Activated CD4-positive, alpha-beta memory T cell treated with anti-CD3 and anti-CD28 coated beads, Interleukin-2, amount 10 ng/mL, durations not matched to agents 7 days and 5 days (primary cell): Measurements from ENCODE around the gene KCNAB3. TPM values are rescaled to one million over a fixed set of nuclear protein-coding genes. Genes with fewer than 3 reads are reported as not detected.

Experiments used
- CTCF ChIA-PET: fragments of 350-600 bp; sonication (Branson Sonifier 250); formaldehyde crosslinking; loops from one replicate; lab custom pipeline; 2021; ENCODE audit warnings: antibody characterized with exemption, inconsistent platforms; lab: Charles Lee
- POLR2A ChIA-PET: fragments of 350-600 bp; sonication (Branson Sonifier 250); formaldehyde crosslinking; loops from one replicate; lab custom pipeline; 2021; ENCODE audit warnings: antibody characterized with exemption; lab: Charles Lee
- DNase-seq: peaks from one replicate; pipeline ENCODE4 v3.0.0-alpha.2; 2020
- H3K27ac Mint-ChIP-seq: one replicate; pipeline ENCODE4 v1.8.0; 2021; ENCODE audit warnings: mild to moderate bottlenecking, mixed read lengths
- H3K27me3 Mint-ChIP-seq: one replicate; pipeline ENCODE4 v1.8.0; 2021; ENCODE audit warnings: mixed read lengths
- H3K36me3 Mint-ChIP-seq: one replicate; pipeline ENCODE4 v1.8.0; 2021; ENCODE audit warnings: low read depth, mixed read lengths
- H3K4me1 Mint-ChIP-seq: one replicate; pipeline ENCODE4 v1.8.0; 2021; ENCODE audit warnings: mixed read lengths
- H3K4me3 Mint-ChIP-seq: one replicate; pipeline ENCODE4 v1.8.0; 2021; ENCODE audit warnings: mild to moderate bottlenecking, mixed read lengths
- H3K9me3 Mint-ChIP-seq: one replicate; pipeline ENCODE4 v1.8.0; 2021; ENCODE audit warnings: mixed read lengths
- total RNA-seq, 2 experiments: library from RNA; stranded (reverse); gene quantifications; one replicate each; pipeline ENCODE4 v1.2.3, GENCODE V29; 2021

The KCNAB3 gene
- total RNA-seq, 2 experiments from 2014 or later: 7.7 to 8.4 TPM

DNA sequence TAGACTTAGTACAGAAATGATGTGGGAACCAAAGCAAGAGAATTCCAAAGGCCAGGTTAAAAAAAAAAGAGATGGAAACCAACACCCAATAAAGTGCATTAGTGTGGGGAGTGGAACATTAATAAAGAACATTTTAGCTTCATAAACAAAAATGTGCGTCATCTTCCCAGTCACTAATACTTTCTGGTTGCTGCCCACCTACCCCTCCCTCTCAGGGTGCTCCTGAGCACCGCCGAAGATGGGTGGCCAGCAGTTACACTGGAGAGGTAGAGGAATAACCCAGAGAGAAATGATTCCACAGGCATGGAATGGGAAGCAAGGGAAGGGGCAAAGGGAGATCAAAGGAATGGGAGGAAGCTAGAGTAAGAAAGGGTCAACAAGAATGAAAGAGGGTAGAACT lies 47.0 kb downstream of the KCNAB3 start:
- no peak for DNase-seq
- H3K36me3 Mint-ChIP-seq: no peaks in the 10 kb centered on the region
- no peaks in the 10 kb centered on the region for H3K9me3 Mint-ChIP-seq
- ChIA-PET CTCF (interaction anchor here (0.6 to 1.2 kb wide), 3 partner anchors 20 to 275 kb away, joined by 3 to 5 read pairs (median 4); no protein-coding TSS in a partner anchor), POLR2A (interaction anchor here (1.0 to 1.6 kb wide), 4 partner anchors 12 to 291 kb away, joined by 3 to 4 read pairs (median 3); partner anchors contain the start of gene NAA38)
- no peak overlapping the region for H3K27ac Mint-ChIP-seq
- no peak overlapping the region for H3K4me3 Mint-ChIP-seq
- H3K27me3 Mint-ChIP-seq: no peaks in the 10 kb centered on the region
- peaks cover 3% of the 10 kb centered on the region for H3K4me1 Mint-ChIP-seq

DNA sequence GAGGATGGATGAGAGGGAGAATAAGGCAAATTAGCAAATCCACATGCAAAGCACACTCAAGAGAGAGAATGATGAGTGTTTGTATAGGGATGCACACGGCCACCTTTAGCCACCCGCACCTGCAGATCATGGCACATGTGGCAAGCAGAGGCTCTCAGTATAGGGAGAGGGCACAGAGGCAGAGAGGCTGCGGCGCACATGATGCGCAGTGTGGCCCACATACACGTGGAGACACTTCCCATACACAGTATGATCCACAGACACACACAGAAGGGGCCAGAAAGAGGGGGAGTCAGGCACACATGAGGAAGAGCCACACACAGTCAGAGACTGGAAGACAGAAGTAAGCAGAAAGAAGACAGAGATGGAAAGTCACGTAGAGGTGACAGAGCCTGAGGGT lies 47.6 kb downstream of the KCNAB3 start:
- Mint-ChIP-seq H3K4me1 (peaks cover 3% of the 10 kb centered on the region), H3K27ac (no peak overlapping the region), H3K9me3 (no peaks in the 10 kb centered on the region), H3K4me3 (no peak overlapping the region), H3K36me3 (no peaks in the 10 kb centered on the region), H3K27me3 (no peaks in the 10 kb centered on the region)
- ChIA-PET CTCF (interaction anchor here (1.2 kb wide), 1 partner anchor 23 kb away, joined by 5 read pairs; no protein-coding TSS in a partner anchor), POLR2A (interaction anchor here (1.0 to 1.6 kb wide), 2 partner anchors 53 to 291 kb away, joined by 3 to 4 read pairs; no protein-coding TSS in a partner anchor)
- DNase-seq: no peak

DNA sequence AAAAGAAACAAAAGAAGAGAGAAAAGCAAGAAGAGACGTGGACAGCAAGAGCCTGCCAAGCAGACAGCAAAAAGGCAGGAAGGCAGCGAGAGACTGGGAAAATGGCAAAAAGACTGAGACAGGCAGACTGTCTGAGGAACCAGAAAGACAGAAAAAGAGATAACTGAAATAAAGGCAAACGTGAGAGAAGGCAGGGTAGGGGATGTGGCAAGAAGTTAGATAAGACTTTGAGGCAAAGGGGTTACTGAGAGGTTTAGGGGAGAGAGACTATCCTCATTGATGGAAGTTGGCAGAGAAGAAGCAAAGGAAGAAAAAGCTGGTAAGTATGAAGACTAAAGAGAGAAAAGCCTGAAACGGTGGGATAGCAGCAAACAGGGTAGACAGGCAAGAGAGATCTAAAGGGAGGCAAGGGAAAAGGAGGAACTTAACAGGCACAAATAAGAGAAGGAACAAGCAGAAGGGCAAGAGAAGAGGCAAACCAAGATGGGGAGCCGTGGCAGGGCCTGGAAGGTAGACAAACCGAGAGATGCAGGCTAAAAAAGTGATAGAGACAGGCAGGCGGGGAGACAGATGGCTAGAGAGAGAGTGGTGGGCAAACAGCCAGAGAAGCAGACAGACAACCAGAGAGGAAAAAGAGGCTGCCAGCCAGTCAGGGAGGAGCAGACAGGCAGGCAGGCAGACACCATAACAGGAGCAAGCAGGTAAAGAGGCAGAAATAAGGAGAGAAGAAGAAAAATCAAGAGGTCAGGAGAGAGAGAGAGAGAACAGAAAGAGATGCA lies 48.2 kb downstream of the KCNAB3 start:
- no peaks in the 10 kb centered on the region for H3K27me3 Mint-ChIP-seq
- peaks cover under 1% of the 10 kb centered on the region for H3K36me3 Mint-ChIP-seq
- H3K4me1 Mint-ChIP-seq: peaks cover 3% of the 10 kb centered on the region
- ChIA-PET CTCF (no interaction called here), POLR2A (no interaction called here)
- no peak overlapping the region for H3K4me3 Mint-ChIP-seq
- no peak for DNase-seq
- H3K27ac Mint-ChIP-seq: no peak overlapping the region
- H3K9me3 Mint-ChIP-seq: no peaks in the 10 kb centered on the region

DNA sequence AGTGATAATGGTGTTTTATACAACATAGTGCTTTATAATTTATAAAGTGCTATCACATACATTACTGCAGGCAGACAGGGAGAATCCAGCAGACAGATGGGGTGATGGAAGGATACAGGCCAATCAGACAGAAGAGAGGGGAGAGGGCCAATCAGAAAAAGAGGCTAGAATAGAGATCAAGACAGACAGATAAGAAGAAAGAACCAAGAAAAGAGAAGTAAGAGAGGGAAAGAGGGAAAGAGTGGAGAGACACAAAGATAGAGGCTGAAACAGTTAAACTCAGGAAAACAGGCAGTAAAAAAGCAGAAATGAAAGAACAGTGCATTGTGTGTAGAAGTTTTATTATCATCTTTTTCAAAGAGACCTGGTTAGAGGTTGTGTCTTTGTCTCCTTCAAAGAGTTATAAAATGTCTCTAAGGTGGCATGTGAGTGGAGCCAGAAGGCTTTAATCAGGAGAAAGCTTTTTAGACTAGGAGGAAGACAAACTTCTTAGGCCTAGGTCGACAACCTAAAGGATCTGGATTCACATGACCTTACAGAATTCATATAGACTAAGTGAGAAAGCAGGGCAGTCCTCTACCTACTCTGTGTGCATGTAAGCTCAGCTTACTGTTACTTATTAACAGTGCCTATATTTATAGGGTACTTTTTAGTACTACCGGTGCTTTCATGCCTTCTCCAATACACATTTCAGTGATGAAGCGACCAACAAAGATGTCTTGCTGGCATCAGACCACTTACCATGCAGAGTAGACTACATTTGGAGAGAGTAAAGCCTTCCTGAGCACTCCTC lies 49.4 kb downstream of the KCNAB3 start:
- ChIA-PET CTCF (interaction anchor here (0.5 to 1.0 kb wide), 2 partner anchors 18 to 341 kb away, joined by 3 to 6 read pairs; no protein-coding TSS in a partner anchor), POLR2A (no interaction called here)
- H3K4me3 Mint-ChIP-seq: no peak overlapping the region
- peaks cover 3% of the 10 kb centered on the region for H3K4me1 Mint-ChIP-seq
- H3K36me3 Mint-ChIP-seq: peaks cover 5% of the 10 kb centered on the region
- H3K27ac Mint-ChIP-seq: no peak overlapping the region
- no peak for DNase-seq
- H3K27me3 Mint-ChIP-seq: no peaks in the 10 kb centered on the region
- no peaks in the 10 kb centered on the region for H3K9me3 Mint-ChIP-seq

DNA sequence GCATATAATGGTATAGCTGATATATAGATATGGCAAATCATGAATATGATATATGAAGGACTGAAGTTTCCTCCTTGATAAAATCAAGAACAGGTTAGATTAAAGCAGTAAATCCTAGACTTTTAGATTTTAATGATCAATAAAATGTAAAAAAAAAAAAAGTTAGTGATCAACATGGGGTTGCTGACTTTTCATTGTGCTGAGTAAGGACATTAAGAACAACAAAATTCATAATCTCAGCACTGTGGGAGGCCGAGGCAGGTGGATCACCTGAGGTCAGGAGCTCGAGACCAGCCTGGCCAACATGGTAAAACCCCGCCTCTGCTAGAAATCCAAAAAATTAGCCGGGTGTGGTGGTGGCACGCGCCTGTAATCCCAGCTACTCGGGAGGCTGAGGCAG lies 51.4 kb downstream of the KCNAB3 start:
- ChIA-PET POLR2A (interaction anchor here (0.6 kb wide), 1 partner anchor 191 kb away, joined by 3 read pairs; no protein-coding TSS in a partner anchor), CTCF (interaction anchor here (1.0 kb wide), 1 partner anchor 9 kb away, joined by 3 read pairs; no protein-coding TSS in a partner anchor)
- H3K4me3 Mint-ChIP-seq: no peak overlapping the region

DNA sequence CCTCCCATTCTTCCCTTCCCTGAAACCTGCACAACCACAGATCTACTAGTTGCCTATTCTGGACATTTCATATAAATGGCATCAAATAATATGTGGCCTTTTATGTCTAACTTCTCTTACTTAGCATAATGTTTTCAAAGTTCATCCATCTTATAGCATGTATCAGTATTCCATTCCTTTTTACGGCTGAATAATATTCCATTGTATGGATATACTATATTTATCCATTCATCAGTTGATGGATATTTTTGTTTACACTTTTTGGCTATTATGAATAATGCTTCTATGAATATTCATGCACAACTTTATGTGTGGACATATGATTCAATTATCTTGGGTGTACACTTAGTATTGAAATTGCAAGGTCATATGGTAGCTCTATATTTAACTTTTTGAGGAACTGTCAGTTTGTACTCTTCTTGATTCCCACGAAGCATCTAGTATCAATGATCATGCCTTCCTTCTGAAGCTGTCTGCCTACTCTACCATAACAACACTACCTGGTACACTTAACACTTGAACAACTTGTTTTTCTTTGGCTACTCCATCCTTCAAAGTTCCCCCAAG lies 53.8 kb downstream of the KCNAB3 start:
- Mint-ChIP-seq H3K4me1 (no peaks in the 10 kb centered on the region), H3K36me3 (peaks cover 8% of the 10 kb centered on the region), H3K9me3 (no peaks in the 10 kb centered on the region), H3K27me3 (no peaks in the 10 kb centered on the region), H3K27ac (no peak overlapping the region), H3K4me3 (no peak overlapping the region)
- no peak for DNase-seq
- ChIA-PET POLR2A (interaction anchor here (1.2 kb wide), 1 partner anchor 8 kb away, joined by 4 read pairs; no protein-coding TSS in a partner anchor), CTCF (interaction anchor here (2.4 kb wide), 1 partner anchor 11 kb away, joined by 9 read pairs; no protein-coding TSS in a partner anchor)

More for the DNA sequence above, 51.4 kb downstream of the KCNAB3 start:
- no peaks in the 10 kb centered on the region for H3K27me3 Mint-ChIP-seq
- H3K9me3 Mint-ChIP-seq: no peaks in the 10 kb centered on the region
- peaks cover 8% of the 10 kb centered on the region for H3K36me3 Mint-ChIP-seq
- no peaks in the 10 kb centered on the region for H3K4me1 Mint-ChIP-seq
- no peak for DNase-seq
- H3K27ac Mint-ChIP-seq: no peak overlapping the region

DNA sequence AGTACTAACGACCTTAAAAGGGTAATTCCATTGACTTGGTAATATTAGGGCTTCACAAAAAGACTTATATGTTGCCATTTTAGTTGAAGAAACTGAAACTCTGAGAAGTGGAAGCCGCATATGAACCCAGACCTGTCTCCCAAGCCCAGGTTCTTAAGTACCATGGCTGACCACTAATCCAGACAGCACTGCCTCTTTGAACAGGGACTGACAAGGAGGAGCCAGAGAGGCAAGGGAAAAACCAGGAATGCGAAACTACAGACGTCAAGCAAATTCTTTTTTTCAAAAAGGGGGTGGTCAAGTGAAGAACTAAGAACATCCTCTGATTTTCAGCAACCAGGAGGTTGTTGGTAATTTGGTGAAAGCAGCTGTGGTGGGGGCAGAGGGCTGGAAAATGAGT lies 56.6 kb downstream of the KCNAB3 start:
- ChIA-PET POLR2A (no interaction called here), CTCF (no interaction called here)
- Mint-ChIP-seq H3K27ac (no peak overlapping the region), H3K36me3 (peaks cover 10% of the 10 kb centered on the region), H3K4me3 (no peak overlapping the region), H3K4me1 (peaks cover 11% of the 10 kb centered on the region), H3K27me3 (no peaks in the 10 kb centered on the region), H3K9me3 (no peaks in the 10 kb centered on the region)
- DNase-seq: no peak

Other genes starting within 250 kb of the KCNAB3 start
- 100 to 1,000 TPM; 123 TPM for gene TP53, start 242.4 kb downstream of the KCNAB3 start, total RNA-seq
- 10 to 100 TPM; 18.6 to 18.8 TPM for gene WRAP53, start 241.4 kb downstream of the KCNAB3 start, total RNA-seq
- gene EFNB3, start 224.7 kb downstream of the KCNAB3 start, total RNA-seq: not detected
- not detected for gene DNAH2, start 212.1 kb downstream of the KCNAB3 start, total RNA-seq
- gene KDM6B, start 95.6 kb downstream of the KCNAB3 start, total RNA-seq: 10 to 100 TPM; 20.9 to 23.7 TPM
- 1 to 10 TPM in 1 of 2 experiments, under 1 TPM in 1; 0.78 to 1.5 TPM for gene TMEM88, start 74.8 kb downstream of the KCNAB3 start, total RNA-seq
- 10 to 100 TPM; 69.8 to 76.9 TPM for gene NAA38, start 72.3 kb downstream of the KCNAB3 start, total RNA-seq
- gene CYB5D1, start 71.9 kb downstream of the KCNAB3 start, total RNA-seq: 1 to 10 TPM; 5.3 to 7.5 TPM
- gene CHD3, start 41.1 kb downstream of the KCNAB3 start, total RNA-seq: 100 to 1,000 TPM; 127 to 131 TPM
- 1 to 10 TPM; 3.6 to 3.7 TPM for gene RNF227, start 13.6 kb downstream of the KCNAB3 start, total RNA-seq
- 100 to 1,000 TPM; 238 to 244 TPM for gene TRAPPC1, start 2.1 kb upstream of the KCNAB3 start, total RNA-seq
- gene CNTROB, start 2.4 kb upstream of the KCNAB3 start, total RNA-seq: 10 to 100 TPM; 58.8 to 64.6 TPM
- gene GUCY2D, start 72.8 kb upstream of the KCNAB3 start, total RNA-seq: not detected
- gene ALOX15B, start 109.2 kb upstream of the KCNAB3 start, total RNA-seq: not detected
- under 1 TPM; 0.20 to 0.38 TPM for gene ALOX12B, start 157.9 kb upstream of the KCNAB3 start, total RNA-seq
- not detected for gene ALOXE3, start 188.7 kb upstream of the KCNAB3 start, total RNA-seq
- gene HES7, start 194.2 kb upstream of the KCNAB3 start, total RNA-seq: 1 to 10 TPM; 1.4 to 1.5 TPM
- gene PER1, start 222.5 kb upstream of the KCNAB3 start, total RNA-seq: 10 to 100 TPM; 53.5 to 56.6 TPM
- gene VAMP2, start 233.1 kb upstream of the KCNAB3 start, total RNA-seq: 10 to 100 TPM; 75.2 to 79.1 TPM
- gene TMEM107, start 246.5 kb upstream of the KCNAB3 start, total RNA-seq: 10 to 100 TPM; 49.7 to 53.9 TPM